Mesenchymal stem cell (in vitro differentiated cells and primary cell): Measurements from ENCODE around the gene UFD1.

Experiments used
- DNase-seq: peaks from one replicate; pipeline ENCODE4 v3.0.0-alpha.2; 2013
- H2AFZ ChIP-seq: one replicate; pipeline ENCODE4 v1.6.1; 2013; ENCODE audit warnings: low read depth, mild to moderate bottlenecking, control low read depth, inconsistent platforms, low read length, moderate library complexity
- H2AK5ac ChIP-seq: 2 replicates; pipeline ENCODE4 v1.6.1; 2013; ENCODE audit warnings: low read length, moderate library complexity, mild to moderate bottlenecking, inconsistent platforms; ENCODE audit not compliant: severe bottlenecking
- H2BK120ac ChIP-seq: one replicate; pipeline ENCODE4 v1.6.1; 2013; ENCODE audit warnings: low read depth, mild to moderate bottlenecking, inconsistent platforms, low read length, moderate library complexity
- H2BK12ac ChIP-seq, 2 experiments: one replicate each; pipeline ENCODE4 v1.6.1; 2013; ENCODE audit warnings: inconsistent platforms in 2 of 2, low read length in 2 of 2, mild to moderate bottlenecking in 2 of 2, moderate library complexity in 2 of 2, control low read depth in 1 of 2
- H2BK15ac ChIP-seq: one replicate; pipeline ENCODE4 v1.6.1; 2013; ENCODE audit warnings: mild to moderate bottlenecking, low read depth, inconsistent platforms; ENCODE audit not compliant: poor library complexity, severe bottlenecking
- H2BK5ac ChIP-seq: 2 replicates; pipeline ENCODE4 v1.6.1; 2013; ENCODE audit warnings: low read depth, mild to moderate bottlenecking, low read length, control low read depth, inconsistent platforms; ENCODE audit not compliant: poor library complexity, severe bottlenecking
- H3K14ac ChIP-seq, 2 experiments: one replicate each; pipeline ENCODE4 v1.6.1; 2013; ENCODE audit warnings: inconsistent platforms in 2 of 2, low read length in 2 of 2, control low read depth in 1 of 2, mild to moderate bottlenecking in 1 of 2, moderate library complexity in 1 of 2
- H3K18ac ChIP-seq, 2 experiments: one replicate each; pipeline ENCODE4 v1.6.1; 2013; ENCODE audit warnings: inconsistent platforms in 2 of 2, low read length in 2 of 2, control low read depth in 1 of 2, low read depth in 1 of 2, mild to moderate bottlenecking in 1 of 2
- H3K23ac ChIP-seq, 2 experiments: one replicate each; pipeline ENCODE4 v1.6.1; 2013; ENCODE audit warnings: inconsistent platforms in 2 of 2, low read length in 2 of 2, mild to moderate bottlenecking in 2 of 2, moderate library complexity in 2 of 2, control low read depth in 1 of 2
- H3K27ac ChIP-seq: 2 replicates; pipeline ENCODE4 v1.5.1; 2013; ENCODE audit warnings: mild to moderate bottlenecking, moderate library complexity, low read length, control low read depth, inconsistent platforms; ENCODE audit not compliant: poor library complexity, severe bottlenecking
- H3K27me3 ChIP-seq, 2 experiments: 2 replicates each; pipeline versions ENCODE4 v1.6.1 to v1.7.0; 2013; ENCODE audit warnings: low read length in 2 of 2, mild to moderate bottlenecking in 2 of 2, moderate library complexity in 2 of 2, control low read depth in 1 of 2, inconsistent platforms in 1 of 2; ENCODE audit not compliant: control insufficient read depth in 1 of 2, insufficient read depth in 1 of 2
- H3K36me3 ChIP-seq, 2 experiments: 2 replicates each; pipeline versions ENCODE4 v1.6.1 to v1.7.0; 2013; ENCODE audit warnings: low read length in 2 of 2, control low read depth in 1 of 2, inconsistent platforms in 1 of 2, low read depth in 1 of 2, mild to moderate bottlenecking in 1 of 2; ENCODE audit not compliant: insufficient read depth in 2 of 2, control insufficient read depth in 1 of 2
- H3K4ac ChIP-seq, 2 experiments: one replicate each; pipeline ENCODE4 v1.6.1; 2013; ENCODE audit warnings: inconsistent platforms in 2 of 2, low read length in 2 of 2, mild to moderate bottlenecking in 2 of 2, moderate library complexity in 2 of 2, control low read depth in 1 of 2, low read depth in 1 of 2
- H3K4me1 ChIP-seq: 2 replicates; pipeline ENCODE4 v1.6.1; 2013; ENCODE audit warnings: low read depth, low read length, control low read depth; ENCODE audit not compliant: control insufficient read depth, insufficient read depth
- H3K4me2 ChIP-seq: 2 replicates; pipeline ENCODE4 v1.6.1; 2013; ENCODE audit warnings: low read length, mild to moderate bottlenecking, inconsistent platforms; ENCODE audit not compliant: poor library complexity, severe bottlenecking
- H3K4me3 ChIP-seq, 2 experiments: 2 replicates each; pipeline versions ENCODE4 v1.5.1 to v1.7.0; 2013; ENCODE audit warnings: low read length in 2 of 2, mild to moderate bottlenecking in 2 of 2, control low read depth in 1 of 2, low read depth in 1 of 2; ENCODE audit not compliant: insufficient read depth in 1 of 2
- H3K79me1 ChIP-seq: replicated peaks from 2 replicates; pipeline ENCODE4 v1.6.1; 2013; ENCODE audit warnings: mild to moderate bottlenecking, control low read depth, low read length, inconsistent platforms; ENCODE audit not compliant: poor library complexity, severe bottlenecking
- H3K9ac ChIP-seq: 2 replicates; pipeline ENCODE4 v1.7.0; 2013; ENCODE audit warnings: mild to moderate bottlenecking, low read length, moderate library complexity
- H3K9me3 ChIP-seq: 2 replicates; pipeline ENCODE4 v1.7.0; 2013; ENCODE audit warnings: mild to moderate bottlenecking, low read length; ENCODE audit not compliant: control insufficient read depth
- H4K8ac ChIP-seq: one replicate; pipeline ENCODE4 v1.6.1; 2013; ENCODE audit warnings: inconsistent platforms, mild to moderate bottlenecking, low read length, moderate library complexity
- H4K91ac ChIP-seq: one replicate; pipeline ENCODE4 v1.6.1; 2013; ENCODE audit warnings: mild to moderate bottlenecking, low read length, inconsistent platforms
- WGBS: methylation state at CpG from one replicate; pipeline ENCODE4 v1.1.7; 2013; ENCODE audit warnings: mixed read lengths; 5-methylcytosine and 5-hydroxymethylcytosine counted together

Gene UFD1

GRCh38 chr22:19498154-19498865 lies 19.3 kb upstream of the UFD1 start:
- Histone ChIP-seq H4K91ac (no peak overlapping the region), H3K18ac (no peak overlapping the region), H2AFZ (no peak overlapping the region), H2BK120ac (no peak overlapping the region), H3K27ac (no peak overlapping the region), H3K4me3 (no peak overlapping the region), H2AK5ac (no peak overlapping the region), H3K9ac (no peak overlapping the region), H3K4me2 (no peak overlapping the region), H4K8ac (peak overlapping the region; percentile 17), H3K4me1 (peaks cover 3% of the 10 kb centered on the region), H3K4ac (no peak overlapping the region), H2BK5ac (no peak overlapping the region), H3K79me1 (no peaks in the 10 kb centered on the region), H3K14ac (no peak overlapping the region), H2BK15ac (no peak overlapping the region), H3K27me3 (no peaks in the 10 kb centered on the region), H3K9me3 (no peaks in the 10 kb centered on the region), H2BK12ac (no peak overlapping the region), H3K36me3 (peaks cover 0 to 19% of the 10 kb centered on the region in 2 experiments), H3K23ac (no peak overlapping the region)
- no peak for DNase-seq
- 91% methylated on average over 6 of the region's 7 CpGs for WGBS

DNA sequence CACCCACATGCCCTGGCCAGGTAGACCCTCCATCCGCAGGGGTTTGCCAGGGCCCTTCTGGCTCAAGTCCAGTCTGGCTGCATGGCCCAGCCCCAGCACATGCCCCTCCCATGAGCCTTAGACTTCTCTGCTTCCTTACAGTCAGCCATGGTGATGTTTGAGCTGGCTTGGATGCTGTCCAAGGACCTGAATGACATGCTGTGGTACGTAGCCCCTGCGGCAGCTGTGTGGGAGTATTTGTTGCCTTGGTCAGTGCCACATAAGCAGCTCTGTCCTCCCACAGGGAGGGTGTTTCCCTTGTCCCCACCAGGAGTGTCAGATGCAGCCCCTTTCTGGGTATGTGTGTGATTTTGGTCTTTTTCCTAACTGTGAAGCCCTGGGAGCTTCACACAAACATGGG lies 18.3 kb upstream of the UFD1 start:
- Histone ChIP-seq H3K4me2 (no peak overlapping the region), H2AFZ (no peak overlapping the region), H2BK15ac (no peak overlapping the region), H2BK12ac (no peak overlapping the region), H4K8ac (no peak overlapping the region), H3K27ac (no peak overlapping the region), H3K4me1 (peaks cover 3% of the 10 kb centered on the region), H3K27me3 (no peaks in the 10 kb centered on the region), H2BK5ac (no peak overlapping the region), H3K23ac (no peak overlapping the region), H4K91ac (no peak overlapping the region), H3K4me3 (no peak overlapping the region), H3K4ac (no peak overlapping the region), H3K9ac (no peak overlapping the region), H3K14ac (no peak overlapping the region), H2BK120ac (no peak overlapping the region), H3K9me3 (no peaks in the 10 kb centered on the region), H3K79me1 (peaks cover 5% of the 10 kb centered on the region), H3K18ac (no peak overlapping the region), H3K36me3 (peaks cover 0 to 19% of the 10 kb centered on the region in 2 experiments), H2AK5ac (no peak overlapping the region)
- DNase-seq, result peak; percentile 17
- WGBS, result 92% methylated on average over 3 of the region's 3 CpGs

DNA sequence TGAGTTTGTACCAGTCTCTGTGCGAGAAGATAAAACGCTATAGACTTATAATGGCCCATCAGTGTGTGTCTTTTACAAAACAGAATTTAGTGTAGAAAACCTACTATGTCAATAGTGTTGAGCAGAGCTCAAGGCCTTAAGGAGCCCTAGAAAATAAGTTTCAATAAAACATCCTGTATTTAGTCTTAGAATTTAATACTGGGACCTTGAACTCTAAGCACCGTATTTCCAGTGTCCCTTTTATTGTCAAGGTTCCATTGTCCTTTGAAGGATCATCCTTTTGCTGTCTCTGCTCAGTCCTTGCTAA lies 17.3 kb upstream of the UFD1 start:
- Histone ChIP-seq H2AFZ (no peak overlapping the region), H3K4me2 (no peak overlapping the region), H3K23ac (no peak overlapping the region), H3K4ac (no peak overlapping the region), H4K8ac (no peak overlapping the region), H2BK5ac (no peak overlapping the region), H3K9ac (no peak overlapping the region), H3K36me3 (peaks cover 0 to 19% of the 10 kb centered on the region in 2 experiments), H3K4me1 (peaks cover 3% of the 10 kb centered on the region), H2BK15ac (no peak overlapping the region), H3K79me1 (peaks cover 5% of the 10 kb centered on the region), H3K4me3 (no peak overlapping the region), H3K27me3 (no peaks in the 10 kb centered on the region), H2BK120ac (no peak overlapping the region), H3K27ac (no peak overlapping the region), H3K14ac (no peak overlapping the region), H2AK5ac (no peak overlapping the region), H3K18ac (no peak overlapping the region), H2BK12ac (no peak overlapping the region), H4K91ac (no peak overlapping the region), H3K9me3 (no peaks in the 10 kb centered on the region)
- WGBS, result 97% methylated on average over 3 of the region's 3 CpGs
- DNase-seq, result no peak

- Histone ChIP-seq H3K27ac (no peak overlapping the region), H3K9me3 (no peaks in the 10 kb centered on the region), H4K91ac (no peak overlapping the region), H3K36me3 (peaks cover 0 to 19% of the 10 kb centered on the region in 2 experiments), H3K4me3 (no peak overlapping the region), H2AFZ (no peak overlapping the region), H2BK120ac (no peak overlapping the region), H3K4me1 (peaks cover 3% of the 10 kb centered on the region), H2BK5ac (no peak overlapping the region), H3K27me3 (no peaks in the 10 kb centered on the region), H4K8ac (no peak overlapping the region), H3K79me1 (peaks cover 5% of the 10 kb centered on the region), H2BK12ac (no peak overlapping the region), H3K23ac (no peak overlapping the region), H3K4ac (no peak overlapping the region), H2BK15ac (no peak overlapping the region), H3K14ac (no peak overlapping the region), H3K4me2 (no peak overlapping the region), H3K9ac (no peak overlapping the region), H2AK5ac (no peak overlapping the region), H3K18ac (no peak overlapping the region)
- peak; percentile 23 for DNase-seq
- 92% methylated on average over 5 of the region's 5 CpGs for WGBS
Measured at GRCh38 chr22:19495562-19496323, 16.8 kb upstream of the UFD1 start.
